Femur (tissue), 1 donor: ENCODE data around the gene TPM1.
A peak's percentile ranks its signal among the peaks of the same experiment; 100 is the strongest.
"Not testable (repeated sequence)": the region's sequence is repeated elsewhere in the genome, so short reads cannot be mapped to it uniquely, and the experiment has no call there.

ENCODE experiments used
- DNase-seq: peaks from one replicate; pipeline ENCODE4 v3.0.0-alpha.2; 2017

TPM1 gene

DNA sequence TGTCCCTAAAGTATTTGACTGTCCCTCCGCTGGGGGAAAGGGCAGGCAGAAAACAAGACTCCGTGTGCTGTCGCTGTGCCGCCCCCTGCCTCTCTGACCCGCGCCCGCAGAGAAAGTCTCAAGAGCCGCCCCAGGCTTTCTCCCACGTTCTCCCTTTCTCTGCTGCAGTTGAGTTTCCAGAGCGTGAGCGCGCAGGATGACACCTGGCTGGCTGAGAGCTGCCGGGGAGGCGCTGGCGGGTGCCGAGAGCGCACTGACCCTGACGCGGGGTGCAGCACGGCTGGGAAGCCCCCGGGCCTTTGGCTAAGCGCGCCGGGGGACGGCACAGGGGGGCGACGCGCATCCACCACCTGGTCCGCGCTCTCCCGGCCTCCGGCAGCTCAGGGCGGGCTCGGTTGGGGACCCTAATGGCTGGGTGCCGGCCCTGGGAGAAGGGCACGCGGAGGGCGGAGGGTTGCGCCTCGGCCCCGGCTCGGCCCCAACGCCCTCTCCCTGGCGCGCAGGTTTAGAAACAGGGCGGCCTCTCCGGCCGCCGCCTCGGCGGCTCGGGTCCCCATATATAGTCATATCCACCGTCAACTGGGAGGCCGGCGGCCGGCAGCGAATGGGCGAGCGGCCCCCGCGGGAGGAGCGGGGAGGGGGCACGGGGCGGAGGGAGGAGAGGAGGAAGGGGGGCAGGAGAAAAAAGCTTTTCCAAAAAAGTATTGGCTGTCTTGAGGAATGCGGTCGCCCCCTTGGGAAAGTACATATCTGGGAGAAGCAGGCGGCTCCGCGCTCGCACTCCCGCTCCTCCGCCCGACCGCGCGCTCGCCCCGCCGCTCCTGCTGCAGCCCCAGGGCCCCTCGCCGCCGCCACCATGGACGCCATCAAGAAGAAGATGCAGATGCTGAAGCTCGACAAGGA lies at the start of gene TPM1:
TPM1 (plus strand) TSS at position 774 of the 903 bp plus-strand sequence; CDS start at position 857, 83 bp downstream.
- DNase-seq, result peak; percentile 87

DNA sequence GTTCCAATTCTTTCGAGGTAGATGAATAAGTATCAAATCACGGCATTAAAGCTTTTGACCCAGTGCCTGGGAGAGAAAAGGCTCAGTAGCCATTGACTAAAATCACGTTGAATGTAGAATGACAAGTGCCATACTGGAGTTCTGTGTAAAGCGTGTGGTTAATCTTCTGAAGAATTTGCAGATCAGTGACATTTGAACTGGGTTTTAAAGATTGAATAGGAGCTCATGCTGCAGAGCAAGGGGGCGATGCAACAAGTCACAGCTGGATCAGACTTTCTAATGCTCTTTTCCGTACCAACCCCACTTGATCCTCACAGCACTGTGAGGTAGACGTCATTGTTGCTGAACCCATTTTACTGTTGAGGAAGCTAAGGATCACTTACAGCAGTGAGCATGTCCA lies 49.5 kb upstream of the TPM1 start:
- no peak for DNase-seq

DNA sequence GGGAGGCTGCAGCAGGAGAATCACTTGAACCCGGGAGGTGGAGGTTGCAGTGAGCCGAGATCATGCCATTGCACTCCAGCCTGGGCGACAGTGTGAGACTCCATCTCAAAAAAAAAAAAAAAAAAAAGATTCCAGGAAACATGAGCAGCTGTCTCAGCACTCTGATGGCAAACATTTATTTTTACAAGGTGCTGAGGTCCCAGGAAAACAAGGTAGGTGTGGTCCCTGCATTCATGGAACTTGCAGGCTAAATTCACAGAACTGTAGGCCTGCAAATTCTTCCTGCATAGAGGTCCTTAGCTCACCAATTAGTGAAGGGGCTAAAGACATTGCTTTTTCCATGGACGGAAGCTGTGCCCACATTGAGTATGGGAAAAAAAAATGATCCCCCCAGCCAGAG lies 48.9 kb upstream of the TPM1 start:
- not testable (repeated sequence) for DNase-seq

DNA sequence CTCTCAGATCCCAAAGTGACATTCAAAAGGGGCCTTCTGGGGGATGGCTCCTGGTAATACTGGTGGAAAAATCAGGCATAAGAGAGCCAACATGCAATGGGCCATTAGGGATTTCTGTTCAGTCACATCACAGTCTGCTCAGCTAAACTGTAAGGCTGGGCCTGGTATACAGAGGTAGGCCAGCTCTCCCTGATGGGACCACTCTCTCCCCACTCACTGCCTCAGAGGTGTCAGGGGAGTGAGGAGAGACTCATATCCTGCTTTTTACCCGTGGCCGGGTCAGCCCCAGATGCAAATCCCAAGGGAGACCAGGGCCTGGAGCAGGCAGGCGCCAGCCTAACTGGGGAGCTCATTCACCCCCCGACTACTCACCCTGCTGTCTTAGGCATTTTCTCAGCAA lies 48.1 kb upstream of the TPM1 start:
- no peak for DNase-seq

DNA sequence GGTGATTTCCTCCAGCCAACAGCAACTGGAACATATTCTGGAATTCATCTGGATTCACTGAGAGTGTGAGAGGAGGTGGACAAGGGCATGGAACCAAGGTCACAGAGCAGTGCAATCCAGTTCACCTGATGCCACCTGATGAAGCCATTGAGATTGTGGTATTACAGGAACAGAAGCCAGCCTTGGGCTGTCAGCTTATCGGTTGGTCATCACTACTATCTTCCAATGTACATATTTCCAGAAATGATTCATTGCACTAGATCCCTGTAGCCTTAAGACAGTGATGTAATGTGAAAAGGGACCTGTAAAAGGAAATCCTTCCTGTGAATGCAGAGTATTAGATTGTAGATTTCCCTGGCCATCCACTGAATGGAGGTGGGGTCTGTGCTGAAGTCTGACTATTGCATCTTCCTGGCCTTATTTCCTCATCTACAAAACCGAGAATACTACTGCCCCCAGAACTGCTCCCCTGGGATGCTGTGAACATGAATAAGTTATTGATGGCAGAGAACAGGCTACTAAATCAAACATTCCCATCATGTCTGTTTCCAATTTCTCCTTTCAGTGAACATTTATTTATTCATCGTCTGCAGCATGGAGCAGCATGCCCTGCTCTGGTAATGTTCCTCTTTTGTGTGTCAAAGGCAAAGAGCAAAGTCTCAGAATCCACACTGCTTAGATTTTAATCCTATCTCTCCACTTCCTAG lies 47.4 kb upstream of the TPM1 start:
- DNase-seq, result no peak

DNA sequence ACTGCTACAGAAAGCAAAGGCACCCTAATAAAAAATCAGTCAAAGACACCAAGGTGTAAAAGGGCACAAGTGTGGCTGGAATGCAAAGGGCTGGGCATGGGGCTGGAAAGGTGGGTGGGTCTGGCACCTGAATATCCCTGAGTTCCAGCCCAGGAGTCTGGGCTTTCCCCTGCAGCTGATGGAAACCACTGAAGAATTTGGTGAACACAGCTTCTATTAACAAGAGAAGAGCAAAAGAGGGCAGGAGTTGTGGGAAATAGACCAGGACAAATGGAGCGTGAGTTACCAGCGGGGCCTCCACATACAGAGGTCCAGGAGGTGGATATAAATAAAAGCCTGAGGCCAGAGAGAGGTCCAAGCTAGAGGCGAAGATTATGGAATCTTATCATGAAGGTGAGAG lies 45.1 kb upstream of the TPM1 start:
- no peak for DNase-seq

DNA sequence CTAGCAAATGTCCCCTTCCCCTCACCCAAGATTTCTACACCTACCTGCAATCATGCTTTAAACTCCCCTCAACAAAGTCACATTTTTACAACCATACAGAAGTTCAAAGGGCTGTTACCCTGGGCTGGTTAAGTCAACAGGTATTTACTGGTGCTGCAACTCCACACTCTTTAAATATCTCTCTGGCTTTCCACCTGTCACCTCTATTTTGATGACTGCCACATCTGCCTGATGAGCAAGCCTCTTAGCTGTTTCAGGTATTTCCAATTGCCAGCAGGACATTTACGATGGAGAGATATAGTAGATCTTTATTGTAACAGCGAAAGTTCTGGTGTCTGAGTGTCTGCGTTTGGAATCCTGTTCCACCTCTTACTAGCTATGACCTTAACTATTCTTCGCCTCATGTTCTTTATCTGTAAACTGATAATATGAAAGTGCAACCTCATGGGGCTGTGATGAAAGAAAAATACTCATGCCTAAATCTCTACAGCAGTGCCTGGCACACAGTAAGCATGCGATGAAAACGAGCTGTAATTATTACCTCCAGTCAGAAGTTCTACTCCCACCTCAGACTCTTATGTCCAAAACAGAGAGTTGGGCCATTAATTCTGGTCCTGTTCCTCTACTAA lies 44.2 kb upstream of the TPM1 start:
- DNase-seq, result no peak

DNA sequence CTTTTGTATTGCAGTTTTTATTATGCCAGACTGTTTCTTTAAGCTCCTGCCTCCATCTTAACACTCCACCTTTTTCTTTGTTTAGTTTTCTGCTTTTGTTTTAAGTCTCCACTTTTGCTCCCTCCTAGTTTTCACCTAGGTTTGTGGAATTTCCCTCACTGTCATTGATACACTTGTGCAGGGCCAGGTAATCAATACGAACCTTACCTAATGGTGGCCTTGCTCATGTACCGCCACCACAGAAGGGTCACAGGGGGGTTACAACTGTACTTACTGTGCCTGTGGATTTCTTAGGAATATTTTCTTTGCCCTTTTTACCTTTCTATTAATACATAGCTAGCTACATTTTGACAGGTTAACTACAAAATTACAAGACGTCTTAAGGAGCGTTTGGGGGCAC lies 43.4 kb upstream of the TPM1 start:
- no peak for DNase-seq

DNA sequence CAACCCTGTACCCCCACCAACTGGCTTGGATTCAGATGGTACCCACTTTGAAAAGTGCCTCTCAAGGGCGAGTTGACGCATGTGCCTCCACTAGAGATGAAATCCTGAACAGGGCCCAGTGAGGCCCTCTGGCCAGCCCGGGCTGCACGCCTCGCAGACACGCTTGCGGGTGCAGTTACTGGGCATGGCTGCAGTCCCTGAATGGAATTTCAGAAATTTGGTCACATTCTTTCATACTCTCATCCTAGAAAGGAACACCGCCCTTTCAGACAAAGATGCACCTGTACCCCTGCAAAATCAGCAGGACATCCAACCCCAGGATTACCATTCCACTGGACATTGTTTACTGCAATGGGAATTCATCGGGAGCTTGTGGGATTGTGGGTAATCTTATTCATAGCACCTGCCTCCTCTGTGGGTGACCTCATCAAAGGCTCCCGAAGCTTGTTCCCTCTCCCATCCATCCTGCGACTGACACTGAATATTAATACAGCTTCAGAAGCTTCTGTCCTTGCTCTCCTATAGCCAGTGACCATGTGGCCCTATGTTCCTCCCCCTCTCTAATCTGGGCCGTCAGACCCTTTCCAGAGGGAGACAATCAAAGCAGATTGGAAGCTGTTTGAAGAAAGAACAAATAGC lies 42.5 kb upstream of the TPM1 start:
- no peak for DNase-seq

DNA sequence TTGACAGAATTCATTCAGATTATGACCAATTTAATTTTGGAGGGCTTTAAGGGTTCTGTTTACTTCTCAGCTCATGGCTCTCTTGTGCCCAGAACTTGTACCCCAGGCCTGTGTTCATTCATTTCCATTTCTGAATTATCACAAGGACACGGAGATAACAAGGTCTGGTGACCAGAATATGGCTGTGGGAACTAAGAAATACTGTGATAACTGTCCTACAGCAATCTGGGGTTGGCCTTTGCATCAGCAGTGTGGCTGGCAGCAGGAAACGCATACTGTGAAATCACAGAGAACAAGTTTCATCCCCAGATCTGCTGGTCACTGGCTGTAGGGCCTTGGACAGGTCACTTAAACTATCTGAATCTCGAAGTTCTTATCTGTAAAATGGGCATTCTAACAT lies 41.8 kb upstream of the TPM1 start:
- DNase-seq, result no peak

DNA sequence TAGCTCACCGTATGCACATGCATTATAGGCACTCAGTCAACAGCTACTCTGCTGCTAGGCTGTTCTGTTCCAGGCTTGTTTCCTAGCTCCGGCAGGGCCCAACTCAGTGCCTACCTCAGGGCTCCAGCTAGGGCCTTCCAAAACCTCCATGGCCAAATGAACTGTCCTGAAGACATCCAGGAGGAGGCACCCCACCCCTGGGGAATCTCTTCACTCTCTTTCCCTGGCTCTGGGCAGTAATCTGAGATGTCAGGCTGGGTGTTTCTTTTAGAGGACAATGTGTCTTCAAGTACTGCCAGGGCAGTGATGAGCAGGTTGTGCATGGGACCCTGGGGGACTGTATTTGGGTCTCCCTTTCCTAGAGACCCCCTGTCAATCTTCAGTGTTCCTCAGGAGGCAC lies 38.3 kb upstream of the TPM1 start:
- DNase-seq, result no peak

DNA sequence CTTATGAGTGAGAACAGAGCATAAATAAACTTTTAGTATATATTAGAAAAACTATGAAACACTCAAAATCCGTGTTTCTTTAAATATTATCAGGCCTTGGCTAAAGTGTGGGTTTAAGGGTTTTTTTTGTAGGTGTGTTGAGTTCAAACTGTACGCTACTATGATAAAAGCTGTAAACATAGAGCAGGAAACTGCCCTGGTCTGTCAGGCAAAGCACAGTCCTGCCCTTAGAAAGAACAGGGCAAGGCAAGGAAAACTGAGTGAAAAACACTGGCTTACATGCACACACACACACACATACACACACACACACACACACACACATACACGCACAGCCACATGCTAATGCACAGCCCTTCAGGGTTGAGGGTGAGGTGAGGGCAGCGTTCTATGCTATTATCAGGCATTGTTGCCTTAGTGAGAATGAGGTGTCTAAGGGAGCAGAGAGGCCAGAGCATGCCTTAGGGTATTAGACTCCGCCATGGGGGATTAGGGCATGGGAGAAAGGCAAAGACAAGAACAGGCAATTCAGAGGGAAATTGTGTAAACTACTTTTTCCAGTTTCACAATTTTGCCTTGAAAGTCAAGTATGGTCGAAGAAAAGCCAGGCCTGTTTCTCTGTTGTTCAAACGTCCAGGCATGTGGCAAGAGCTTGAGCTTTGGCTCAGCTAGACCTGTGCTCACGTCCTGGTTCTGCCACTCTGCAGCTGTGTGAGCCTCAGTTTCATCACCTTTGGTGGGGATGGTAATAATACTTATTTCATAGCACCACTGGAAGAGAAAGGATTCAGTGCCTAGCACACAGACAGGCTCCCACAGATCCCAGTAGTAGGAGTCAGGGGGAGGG lies 36.3 kb upstream of the TPM1 start:
- DNase-seq, result no peak

DNA sequence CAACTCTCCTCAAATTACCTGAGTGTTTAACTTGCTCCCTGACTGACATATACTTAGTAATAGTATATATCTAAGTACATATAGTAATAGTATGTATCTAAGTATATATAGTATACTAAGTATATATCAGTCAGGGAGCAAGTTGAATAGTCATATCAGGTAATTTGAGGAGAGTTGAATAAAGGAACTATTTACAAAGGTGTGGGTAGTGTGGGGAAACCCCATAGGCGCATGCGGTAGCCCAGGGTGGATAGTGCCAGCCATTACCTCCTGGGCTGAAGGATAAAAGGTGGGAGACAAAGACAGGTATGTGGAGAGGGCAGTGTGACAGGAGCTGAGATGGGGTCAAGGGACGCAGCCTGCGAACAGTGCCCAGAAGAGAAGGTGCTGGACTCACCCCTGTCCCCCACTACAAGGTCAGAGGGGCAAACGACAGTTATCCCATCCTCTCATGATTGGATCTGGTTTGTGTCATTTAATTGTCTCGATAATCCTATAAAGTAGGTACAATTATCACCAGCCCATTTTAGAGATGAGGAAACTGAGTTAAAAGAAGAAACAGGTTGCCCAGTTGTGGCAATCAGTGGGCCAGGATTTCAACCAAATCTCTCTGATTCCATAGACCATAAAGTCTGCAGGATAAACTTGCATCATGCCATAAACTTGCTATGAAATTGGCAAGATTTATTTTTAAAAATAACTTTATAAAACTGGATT lies 34.1 kb upstream of the TPM1 start:
- DNase-seq, result no peak

DNA sequence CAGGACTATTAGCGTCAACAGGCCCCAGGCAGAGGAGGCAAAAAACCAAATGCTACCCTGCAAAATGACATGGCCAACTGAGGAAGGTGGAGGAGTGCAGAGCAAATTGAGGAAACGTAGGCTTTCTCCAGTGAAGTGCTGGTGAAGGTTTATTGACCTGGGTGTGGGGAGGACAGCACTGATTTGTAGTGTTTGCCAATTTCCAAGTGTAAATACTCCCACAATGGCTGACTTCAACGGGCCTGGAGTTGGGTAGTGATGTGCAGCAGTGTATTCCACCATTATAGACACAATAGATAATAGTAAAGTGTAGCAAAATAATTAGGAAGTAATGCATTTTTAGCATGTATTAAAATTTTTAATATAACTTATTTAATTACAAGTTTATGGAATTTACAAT lies 32.2 kb upstream of the TPM1 start:
- no peak for DNase-seq

DNA sequence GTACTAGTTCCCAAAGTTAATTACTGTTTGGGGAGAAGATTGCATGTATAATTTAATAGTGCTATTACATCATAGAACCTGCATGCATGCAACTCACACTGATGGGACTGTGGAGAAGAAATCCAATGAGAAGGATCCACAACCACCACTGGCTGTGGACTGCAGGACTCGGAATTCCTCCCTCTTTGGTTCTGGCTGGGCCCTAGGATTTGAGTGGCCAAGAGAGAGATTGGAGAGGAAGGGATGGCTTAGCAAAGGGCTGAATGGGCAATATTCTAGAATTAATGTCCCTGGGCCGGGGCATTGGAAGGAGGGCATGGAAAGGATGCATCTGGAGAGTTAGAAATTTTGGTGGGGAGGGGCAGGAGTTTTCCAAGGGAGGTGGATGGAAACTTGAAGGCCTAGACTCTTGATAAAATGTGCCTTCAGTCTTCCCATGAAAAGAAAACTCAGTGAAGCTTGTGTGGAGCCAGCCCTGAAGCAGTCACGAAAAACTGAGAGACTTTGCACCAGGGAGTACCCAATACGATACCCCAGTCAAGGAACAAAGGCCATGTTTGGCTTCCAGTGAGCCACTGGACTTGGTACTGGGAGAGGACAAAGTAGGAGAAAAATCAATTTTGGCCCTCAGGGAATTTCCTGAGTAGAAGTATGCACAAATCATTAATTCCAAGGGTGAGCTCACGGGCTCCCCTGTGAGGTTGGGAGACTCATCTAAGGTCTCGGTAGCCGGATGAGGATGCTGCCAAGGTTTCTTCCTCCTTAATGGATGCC lies 31.4 kb upstream of the TPM1 start:
- DNase-seq, result no peak

DNA sequence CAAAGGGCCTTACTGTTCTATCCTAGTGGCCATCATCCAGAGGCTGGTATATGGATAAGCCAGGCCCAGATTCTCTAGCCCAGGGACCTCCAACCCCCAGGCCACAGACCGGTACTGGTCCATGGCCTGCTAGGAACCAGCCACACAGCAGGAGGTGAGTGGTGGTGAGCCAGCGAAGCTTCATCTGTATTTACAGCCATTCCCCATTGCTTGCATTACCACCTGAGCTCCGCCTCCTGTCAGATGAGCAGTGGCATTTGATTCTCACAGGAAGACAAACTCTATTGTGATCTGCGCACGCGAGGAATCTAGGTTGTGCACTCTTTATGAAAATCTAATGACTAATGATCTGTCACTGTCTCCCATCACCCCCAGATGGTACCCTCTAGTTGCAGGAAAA lies 30.1 kb upstream of the TPM1 start:
- DNase-seq, result no peak

DNA sequence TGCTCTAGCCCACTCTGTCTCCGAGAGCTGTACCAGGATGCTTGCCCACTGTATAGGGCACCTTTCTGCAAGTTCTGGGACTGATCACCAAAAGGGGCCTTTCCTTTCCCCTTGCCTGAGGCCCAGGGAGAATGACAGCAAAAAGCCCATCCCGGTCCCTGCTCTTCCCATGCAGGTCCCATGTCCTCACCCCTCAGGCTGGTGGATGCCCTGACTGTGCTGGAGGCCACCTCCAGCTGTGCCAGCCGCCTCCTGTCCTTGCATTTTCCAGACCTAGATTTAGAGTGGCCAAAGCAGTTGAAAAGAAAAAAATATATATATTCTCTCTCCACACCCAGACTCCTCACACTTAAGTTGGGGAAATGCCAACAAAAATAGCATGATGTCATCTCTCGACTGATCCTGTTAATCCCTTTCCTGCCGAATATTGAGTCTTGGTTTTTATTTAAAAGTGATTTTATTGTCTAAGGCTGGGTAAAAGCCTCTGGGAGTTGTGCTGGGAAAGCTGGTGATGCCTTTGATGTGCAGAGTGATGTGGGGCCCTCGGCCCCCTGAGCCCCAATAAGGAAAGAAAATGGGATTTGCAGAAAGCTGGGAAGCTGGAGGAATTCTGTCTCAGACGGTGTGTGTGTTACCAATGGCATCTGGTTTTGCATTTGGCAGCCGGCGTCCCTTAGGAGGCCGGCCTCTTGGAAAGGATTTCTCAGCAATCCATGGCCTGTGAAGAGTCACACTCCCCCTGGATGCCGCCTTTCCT lies 29.3 kb upstream of the TPM1 start:
- peak; percentile 65 for DNase-seq

DNA sequence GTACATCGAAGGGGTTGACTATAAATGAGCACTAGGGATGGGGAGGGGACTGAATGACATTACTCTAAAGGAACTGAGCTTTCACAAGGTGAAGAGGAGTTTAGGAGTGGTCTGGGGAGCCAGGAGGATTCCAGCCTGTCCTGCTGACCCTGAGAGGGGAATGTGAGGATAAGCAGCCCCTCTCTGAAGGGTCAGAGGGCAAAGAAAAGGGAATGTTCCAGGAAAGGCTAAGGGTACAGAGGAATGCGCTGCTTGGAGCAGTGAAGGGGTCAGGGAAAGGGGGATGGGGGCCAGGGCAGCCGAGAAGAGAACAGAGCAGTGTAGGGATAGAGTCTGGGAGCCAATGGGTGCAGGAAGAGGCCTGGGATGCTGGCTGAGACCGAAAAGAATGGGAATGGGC lies 28.0 kb upstream of the TPM1 start:
- DNase-seq, result no peak

DNA sequence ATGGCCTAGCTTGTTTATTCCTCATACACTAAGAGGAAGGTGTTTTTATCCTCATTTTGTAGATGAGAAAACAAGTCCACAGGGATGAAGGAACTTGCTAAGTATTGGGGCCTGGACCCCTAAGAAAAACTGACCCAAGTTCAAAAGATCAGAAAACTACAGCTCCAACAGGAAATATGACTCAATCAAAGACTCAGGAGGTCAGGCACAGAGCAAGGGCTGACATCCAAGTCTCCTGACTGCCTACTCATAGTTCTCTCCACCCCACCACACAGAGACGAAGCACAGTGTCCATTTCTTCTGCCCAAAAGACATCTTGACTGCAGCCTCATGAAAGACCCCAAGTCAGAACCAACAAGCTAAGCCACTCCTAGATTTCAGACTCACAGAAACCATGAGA lies 26.9 kb upstream of the TPM1 start:
- no peak for DNase-seq

DNA sequence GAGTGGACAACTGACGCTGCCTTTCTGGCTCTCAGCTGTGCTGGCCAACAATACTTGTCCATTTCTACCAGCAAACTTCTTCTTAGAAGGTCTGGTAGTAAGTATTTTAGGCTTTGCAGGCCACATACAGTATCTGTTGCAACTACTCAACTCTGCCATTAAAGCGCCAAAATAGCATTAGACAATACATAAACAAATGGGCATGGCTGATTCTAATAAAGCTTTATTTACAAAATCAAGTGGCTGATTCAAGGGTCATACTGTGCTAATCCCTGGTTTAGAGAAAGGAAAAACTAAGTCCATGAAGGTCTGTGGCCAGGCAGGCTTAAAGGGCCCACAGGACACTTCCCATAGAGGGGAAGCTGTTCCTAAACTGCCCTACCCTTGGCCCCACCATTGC lies 26.3 kb upstream of the TPM1 start:
- DNase-seq, result no peak
